Neural progenitor cell (in vitro differentiated cells): Measurements from ENCODE around the gene RNGTT.

Experiments
- EZH2 ChIP-seq: fragments of 200-600 bp; sonication (generic); IDR thresholded peaks from 2 replicates; pipeline ENCODE4 v1.6.1; 2017; ENCODE audit warnings: antibody characterized with exemption, mild to moderate bottlenecking, moderate library complexity
- TF ChIP-seq, protein P1 (sequence below): fragments of 200-600 bp; sonication (generic); IDR thresholded peaks from 2 replicates; pipeline ENCODE4 v1.5.1; 2017; ENCODE audit warnings: antibody characterized with exemption, mild to moderate bottlenecking

DNA sequence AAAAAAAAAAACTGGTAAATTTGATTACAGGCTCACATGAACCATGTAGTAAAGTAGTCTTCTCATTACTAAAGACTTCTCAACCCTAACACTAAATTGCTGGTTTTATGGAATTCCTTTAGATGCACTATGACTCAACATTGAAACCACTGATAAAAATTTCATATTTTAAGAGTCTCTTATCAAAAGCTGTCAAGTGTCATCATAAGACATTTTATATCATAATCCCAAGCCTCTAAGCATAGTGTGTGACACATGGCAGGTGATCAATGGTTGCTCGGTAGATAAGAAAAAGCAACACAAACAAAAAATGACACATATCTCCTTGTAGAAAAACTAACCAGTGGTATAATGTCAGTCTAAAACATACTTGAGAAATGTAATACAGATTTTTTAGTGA, 258.4 kb downstream of the RNGTT start:
- no peak for TF ChIP-seq EZH2
- TF ChIP-seq, protein P1, sequence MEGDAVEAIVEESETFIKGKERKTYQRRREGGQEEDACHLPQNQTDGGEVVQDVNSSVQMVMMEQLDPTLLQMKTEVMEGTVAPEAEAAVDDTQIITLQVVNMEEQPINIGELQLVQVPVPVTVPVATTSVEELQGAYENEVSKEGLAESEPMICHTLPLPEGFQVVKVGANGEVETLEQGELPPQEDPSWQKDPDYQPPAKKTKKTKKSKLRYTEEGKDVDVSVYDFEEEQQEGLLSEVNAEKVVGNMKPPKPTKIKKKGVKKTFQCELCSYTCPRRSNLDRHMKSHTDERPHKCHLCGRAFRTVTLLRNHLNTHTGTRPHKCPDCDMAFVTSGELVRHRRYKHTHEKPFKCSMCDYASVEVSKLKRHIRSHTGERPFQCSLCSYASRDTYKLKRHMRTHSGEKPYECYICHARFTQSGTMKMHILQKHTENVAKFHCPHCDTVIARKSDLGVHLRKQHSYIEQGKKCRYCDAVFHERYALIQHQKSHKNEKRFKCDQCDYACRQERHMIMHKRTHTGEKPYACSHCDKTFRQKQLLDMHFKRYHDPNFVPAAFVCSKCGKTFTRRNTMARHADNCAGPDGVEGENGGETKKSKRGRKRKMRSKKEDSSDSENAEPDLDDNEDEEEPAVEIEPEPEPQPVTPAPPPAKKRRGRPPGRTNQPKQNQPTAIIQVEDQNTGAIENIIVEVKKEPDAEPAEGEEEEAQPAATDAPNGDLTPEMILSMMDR: no peak
